Left hindlimb (tissue), 1 donor: Measurements from ENCODE around the gene NEURL2.
"Not testable (repeated sequence)": the region's sequence is repeated elsewhere in the genome, so short reads cannot be mapped to it uniquely, and the experiment has no call there.

Source experiments
- DNase-seq: peaks from one replicate; pipeline ENCODE4 v3.0.0-alpha.2; 2018

NEURL2 gene

DNA sequence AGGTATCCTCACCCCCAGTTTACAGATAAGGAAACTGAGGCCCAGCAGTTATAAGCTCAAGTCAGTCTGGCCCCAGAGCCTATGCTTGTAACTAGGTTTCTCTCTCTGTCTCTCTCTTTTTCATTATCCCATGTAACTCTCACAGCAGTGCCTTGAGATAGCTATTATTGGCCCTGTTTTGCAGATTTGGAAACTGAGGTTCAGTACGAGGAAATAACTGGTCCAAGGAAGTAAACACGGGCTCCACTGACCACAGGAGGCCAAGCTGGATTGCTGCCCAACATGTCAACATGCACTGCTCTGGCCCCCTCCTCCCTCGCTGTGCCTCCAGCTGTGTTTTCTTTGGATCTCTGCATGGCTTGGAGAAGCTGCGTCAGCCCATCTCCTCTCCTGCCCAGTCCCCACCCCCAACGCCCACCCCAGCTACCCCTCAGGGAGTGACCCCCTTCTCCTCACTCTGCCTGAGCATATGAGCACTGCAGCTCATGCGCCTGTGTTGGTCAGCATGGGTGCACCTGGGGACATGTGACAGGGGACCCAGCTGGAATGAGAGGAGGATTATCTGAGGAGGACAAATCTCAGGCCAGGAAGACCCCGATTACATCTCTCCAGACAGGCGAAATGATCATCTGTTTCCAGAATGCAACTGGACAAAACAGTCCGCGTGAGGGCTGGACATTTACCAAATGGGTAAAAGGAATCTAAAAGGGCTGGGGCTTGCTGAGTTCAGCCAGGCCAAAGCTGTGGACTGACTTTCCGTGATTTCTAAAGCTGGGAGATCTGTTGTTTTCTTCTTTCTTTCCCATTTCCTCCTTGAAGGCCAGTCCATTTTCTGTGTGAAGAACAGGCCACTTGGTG is 28.8 kb upstream of the NEURL2 start:
- DNase-seq, result peak; percentile 75

DNA sequence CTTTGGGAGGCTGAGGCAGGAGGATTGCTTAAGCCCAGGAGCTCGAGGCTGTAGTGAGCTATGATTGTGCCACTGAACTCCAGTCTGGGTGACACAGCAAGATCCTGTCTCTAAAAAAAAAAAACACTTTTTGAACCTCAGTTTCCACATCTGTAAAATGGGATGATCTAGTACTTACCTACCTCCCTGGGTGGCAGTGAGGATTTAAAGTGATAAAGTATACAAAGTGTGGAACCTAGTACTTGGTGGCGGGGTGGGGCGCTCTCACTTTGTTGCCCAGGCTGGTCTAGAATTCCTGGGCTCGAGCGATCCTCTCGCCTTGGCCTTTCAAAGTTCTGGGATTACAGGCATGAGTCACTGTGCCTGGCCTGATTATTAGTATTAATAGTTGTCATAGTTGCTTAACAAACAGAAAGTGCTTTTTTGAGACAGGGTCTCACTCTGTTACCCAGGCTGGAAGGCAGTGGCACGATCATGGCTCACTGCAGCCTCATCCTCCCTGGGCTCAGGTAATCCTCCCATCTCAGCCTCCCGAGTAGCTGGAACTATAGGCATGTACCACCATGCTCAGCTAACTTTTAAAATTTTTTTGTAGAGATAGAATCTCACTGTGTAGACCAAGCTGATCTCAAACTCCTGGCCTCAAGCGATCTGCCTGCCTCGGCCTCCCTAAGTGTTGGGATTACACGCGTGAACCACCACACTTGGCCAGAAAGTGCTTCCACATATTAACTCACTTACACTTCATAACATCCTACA is 27.9 kb upstream of the NEURL2 start:
- no peak for DNase-seq

DNA sequence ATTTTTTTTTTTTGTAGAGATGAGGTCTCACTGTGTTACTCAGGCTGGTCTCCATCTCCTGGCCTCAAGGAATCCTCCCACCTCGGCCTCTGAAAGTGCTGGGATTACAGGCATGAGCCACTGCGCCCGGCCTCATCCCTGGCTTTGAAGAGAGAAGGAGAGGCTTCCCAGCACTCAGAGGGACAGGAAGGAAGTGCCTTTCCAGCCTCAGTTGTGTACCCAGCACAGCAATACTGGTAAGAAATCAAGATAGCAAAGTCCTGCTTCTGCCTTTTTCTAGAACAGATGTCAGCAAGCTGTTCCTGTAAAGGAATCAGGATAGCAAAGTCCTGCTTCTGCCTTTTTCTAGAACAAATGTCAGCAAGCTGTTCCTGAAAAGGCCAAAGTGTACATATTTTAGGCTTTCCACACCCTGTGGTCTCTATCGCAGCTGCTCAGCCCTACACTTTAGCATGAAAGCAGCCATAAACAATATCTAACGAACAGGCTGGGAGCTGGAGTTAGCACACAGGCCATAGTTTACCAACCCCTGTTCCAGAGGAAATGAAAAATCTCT is 27.3 kb upstream of the NEURL2 start:
- DNase-seq, result no peak

DNA sequence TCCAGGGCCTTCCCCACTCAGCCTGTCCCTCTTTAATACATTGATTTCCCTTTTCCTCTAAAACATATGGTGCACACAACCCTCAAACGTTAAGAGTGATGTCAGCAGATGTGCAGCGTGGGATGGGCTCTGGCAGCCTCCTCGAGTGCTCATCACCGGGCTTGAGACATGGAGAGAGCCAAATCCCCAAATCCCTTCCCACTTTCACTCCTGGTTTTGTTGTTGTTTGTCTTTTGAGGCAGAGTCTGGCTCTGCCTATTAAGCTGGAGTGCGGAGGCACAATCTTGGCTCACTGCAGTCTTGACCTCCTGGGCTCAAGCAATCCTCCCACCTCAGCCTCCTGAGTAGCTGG is 26.8 kb upstream of the NEURL2 start:
- DNase-seq, result peak; percentile 76

DNA sequence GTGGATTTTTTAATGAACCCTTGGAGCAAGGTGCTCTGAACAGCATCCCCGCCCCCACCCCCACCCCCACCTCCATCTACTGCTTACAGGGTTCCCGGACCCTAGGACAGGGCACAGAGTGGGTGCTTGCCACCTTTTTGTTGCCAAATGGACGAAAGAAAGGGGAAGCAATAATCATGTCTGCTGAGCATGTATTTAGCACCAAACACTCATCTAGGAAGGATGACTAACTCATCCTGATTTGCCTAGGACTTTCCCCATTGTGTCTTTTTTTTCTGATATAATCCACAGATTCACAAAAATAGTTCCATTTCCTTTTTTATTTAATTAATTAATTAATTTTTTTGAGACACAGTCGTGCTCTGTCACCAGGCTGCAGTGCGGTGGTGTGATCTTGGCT is 22.1 kb upstream of the NEURL2 start:
- no peak for DNase-seq

DNA sequence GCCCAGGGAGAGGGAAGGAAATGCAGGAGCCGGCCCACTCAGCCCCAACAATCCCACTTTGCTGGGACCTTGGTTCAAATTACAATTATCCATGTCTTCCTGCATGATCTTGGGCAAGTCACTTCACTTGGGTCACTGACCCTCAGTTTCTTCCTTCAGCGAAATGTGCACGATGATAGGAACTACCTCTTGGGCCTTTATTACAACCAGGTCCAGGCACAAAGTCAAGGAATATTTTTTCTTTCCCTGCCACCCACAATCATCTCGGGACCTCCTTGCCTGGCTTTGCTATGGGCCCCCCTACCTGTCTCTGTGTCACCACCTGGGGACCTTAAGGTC is 21.3 kb upstream of the NEURL2 start:
- DNase-seq, result no peak

DNA sequence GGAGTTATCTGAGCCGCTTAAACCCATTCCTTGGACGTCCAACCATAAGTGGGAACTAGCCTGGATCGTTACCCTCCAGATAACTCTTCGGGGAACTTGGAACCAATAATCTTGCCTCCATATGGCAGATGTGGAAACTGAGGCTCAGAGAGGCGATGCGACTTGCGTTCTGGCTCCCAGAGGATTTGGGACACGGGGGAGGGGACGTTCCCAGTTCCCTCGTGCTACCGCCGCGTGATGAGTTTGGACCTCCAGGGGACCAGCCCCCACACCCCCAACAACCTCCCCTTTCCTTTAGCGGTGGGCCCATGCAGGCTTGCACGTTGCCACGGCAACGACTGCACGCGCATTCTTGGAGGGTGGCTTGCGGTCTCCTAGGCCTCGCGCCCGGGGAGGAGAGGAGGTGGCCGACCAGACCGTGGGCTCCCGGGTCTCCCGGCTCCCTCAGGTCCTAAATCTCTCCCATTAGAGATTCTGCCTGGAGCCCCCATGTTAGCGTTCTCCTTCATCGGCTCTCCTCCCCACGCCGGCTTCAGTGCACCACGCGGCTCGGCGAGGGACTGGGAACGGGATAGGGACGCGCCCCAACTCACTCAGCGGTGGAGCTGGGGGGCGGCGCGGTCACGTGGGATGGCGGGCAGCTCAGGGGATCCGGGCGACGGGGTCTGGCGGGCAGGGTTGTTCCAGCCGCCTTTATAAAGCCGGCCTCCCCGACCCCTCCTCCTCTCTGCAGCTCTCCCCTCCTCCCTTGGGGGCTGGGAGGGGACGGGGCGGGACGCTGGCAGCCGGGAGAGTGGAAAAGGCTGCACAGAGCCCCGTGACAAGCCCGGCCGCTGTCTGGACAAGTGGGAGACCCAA is 20.7 kb upstream of the NEURL2 start, which contains the start of gene PLTP:
TSS of gene PLTP (minus strand) at position 670 of the 858 bp plus-strand sequence. CDS start 703 bp downstream, outside the sequence.
- peak; percentile 84 for DNase-seq

DNA sequence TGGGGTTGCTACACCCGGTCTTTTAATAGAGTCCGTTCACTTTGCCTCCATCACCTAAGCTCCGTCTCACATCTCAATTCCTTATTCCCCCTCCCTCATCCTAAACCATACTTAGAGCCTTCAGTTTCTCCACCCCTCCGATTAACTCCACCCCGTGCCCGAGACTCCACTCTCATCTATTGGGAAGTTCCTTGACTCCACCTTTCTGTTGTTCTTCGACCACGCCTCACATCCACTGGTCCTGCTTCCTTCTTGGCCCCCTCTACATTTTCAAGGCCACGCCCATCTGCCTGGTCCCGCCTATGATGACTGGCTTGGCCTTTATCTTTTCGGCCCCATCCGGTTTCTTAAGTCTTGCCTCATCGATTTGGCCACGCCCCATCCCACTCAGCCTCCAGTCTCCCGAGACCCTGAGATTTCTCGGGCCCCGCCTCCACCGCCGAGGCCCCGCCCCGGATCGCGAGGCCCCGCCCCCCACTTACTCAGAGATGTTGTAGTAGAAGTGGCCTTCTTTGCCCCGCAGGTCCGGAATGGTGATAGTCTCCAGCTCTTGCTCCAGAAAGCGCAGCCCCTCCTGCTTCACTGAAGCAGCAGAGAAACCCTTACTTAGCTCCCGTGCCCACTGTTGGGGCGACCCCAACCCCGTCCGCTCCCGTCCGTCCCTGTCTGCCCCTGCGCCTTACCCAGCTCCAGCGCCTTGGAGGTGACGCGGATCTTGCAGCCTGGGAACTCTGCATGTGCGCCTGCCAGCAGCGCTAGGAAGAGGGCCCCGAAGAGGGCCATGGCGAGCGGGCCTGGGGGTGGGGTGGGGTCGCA is 19.9 kb upstream of the NEURL2 start:
- DNase-seq, result peak; percentile 94

DNA sequence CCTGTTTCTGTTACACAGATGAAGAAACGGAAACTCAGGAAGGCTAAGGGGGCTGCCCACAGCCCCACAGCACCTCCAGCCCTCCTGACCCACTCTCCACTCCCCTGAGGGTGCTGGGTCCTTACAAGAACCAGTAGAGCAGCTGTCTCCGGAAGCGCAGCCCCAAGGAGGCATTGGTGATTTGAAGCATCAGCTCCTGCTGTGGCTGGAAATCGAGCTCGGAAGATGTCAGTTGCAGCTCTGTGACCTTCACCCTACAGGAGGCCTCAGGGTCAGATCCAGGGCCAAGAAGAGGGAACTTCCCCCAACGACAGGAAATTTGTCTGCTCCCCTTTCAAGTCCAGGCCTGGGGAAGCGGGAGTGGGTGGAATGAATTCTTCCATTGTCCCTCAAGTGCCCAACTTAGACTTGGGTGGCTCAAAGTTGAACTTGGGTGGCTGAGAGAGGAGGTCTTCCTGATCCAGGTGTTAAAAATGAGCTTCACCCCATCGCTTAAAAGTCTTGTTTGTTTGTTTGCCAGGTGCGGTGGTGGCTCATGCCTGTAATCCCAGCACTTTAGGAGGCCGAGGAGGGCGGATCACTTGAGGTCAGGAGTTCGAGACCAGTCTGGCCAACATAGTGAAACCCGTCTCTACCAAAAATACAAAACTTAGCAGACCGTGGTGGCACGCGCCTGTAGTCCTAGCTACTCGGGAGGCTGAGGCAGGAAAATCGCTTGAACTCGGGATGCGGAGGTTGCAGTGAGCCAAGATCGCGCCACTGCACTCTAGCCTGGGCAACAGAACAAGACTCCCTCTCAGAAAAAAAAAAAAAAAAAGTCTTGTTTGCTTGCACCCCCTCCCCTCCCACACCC is 19.0 kb upstream of the NEURL2 start:
- no peak for DNase-seq

DNA sequence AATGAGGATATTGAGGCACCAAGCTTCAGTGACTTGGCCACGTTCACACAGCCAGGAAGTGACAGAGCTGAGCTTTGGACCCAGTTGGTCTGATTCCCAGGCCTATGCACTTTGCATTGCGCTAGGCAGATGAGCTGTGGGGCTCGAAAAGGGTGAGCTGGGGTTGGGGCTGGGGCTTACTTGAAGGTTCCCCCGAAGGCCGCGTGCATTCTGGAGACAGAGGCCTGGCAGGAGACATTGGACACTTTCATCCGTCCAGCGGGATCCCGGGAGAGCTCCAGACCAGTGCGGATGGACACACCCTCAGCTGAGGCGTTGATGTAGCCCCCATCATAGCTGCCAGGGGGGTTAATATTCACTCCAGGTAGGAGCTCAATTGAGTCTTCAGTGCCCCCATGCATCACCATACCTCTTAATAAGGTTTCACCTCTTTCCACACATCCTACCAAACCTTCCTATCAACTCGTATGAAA is 18.4 kb upstream of the NEURL2 start:
- no peak for DNase-seq

DNA sequence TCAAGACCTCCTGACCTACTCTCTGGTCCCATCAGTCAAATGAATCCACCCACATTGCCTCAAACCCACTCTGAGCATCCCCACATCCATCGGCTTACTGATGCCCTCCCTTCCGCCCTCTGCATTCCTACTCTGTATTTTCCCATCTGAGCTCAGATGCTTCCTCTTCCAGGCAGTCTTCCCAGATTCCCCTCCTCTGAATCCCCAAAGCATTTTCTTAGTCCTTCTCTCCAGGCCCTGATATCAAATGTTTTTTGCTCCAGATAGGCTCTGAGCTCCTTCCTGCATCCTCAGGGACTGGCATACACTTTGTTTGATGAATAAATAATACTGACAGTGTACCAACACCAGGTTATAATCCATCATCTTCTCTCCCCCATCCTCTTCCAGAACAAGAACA is 17.1 kb upstream of the NEURL2 start:
- no peak for DNase-seq

DNA sequence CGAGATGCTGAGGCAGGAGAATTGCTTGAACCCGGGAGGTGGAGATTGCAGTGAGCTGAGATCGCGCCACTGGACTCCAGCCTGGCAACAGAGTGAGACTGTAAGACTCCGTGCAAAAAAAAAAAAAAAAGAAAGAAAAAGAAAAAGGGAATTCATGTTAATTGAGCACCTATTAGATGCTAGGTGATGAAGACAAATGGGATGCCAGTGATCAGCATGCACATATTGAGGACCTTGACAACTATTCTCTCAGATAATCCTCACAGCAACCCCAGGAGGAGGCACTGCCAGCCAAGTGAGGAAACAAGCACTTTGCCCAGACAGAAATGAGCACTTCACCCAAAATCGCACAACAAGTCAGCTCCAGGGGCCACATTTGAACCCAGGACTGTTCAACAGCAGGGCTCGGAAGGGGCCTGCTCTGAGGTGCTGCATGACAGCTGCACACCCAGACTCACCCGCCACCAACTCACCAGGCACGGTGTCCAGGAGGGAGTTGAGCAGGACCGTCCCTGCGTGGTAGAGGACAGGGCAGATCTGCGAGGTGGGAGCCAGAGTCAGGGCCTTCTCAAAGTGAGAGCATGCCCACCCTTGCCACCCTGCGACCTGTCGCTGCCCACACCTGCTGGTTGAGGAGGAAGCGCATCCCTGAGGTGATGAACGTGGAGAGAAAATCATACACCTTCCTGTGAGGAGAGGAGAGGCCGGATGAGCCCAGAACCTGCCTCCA is 16.4 kb upstream of the NEURL2 start:
- no peak for DNase-seq

DNA sequence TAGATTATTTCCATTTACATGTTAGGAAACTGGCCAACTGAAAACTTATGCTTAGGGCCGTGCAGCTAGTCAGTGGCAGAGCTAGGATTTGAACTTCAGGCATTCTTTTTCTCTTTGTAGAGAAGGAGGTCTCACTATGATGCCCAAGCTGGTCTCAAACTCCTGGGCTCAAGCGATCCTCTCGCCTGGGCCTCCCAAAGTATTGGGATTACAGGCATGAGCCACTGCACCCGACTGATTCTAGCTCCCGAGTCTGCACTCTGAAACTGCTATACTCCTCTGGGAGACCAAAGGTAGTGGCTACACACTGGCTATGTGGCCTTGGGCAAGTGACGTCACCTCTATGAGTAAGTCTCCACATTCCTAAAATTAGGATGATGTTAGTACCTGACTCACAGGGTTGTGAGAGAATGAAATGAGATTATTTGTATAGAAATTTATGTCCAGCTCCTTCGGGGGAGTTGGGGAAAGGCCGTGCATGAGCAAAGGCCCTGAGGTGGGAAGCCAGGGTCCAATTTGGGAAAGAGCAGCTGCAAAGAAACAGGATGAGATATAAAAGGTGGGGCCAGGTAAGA is 14.6 kb upstream of the NEURL2 start:
- DNase-seq, result no peak

DNA sequence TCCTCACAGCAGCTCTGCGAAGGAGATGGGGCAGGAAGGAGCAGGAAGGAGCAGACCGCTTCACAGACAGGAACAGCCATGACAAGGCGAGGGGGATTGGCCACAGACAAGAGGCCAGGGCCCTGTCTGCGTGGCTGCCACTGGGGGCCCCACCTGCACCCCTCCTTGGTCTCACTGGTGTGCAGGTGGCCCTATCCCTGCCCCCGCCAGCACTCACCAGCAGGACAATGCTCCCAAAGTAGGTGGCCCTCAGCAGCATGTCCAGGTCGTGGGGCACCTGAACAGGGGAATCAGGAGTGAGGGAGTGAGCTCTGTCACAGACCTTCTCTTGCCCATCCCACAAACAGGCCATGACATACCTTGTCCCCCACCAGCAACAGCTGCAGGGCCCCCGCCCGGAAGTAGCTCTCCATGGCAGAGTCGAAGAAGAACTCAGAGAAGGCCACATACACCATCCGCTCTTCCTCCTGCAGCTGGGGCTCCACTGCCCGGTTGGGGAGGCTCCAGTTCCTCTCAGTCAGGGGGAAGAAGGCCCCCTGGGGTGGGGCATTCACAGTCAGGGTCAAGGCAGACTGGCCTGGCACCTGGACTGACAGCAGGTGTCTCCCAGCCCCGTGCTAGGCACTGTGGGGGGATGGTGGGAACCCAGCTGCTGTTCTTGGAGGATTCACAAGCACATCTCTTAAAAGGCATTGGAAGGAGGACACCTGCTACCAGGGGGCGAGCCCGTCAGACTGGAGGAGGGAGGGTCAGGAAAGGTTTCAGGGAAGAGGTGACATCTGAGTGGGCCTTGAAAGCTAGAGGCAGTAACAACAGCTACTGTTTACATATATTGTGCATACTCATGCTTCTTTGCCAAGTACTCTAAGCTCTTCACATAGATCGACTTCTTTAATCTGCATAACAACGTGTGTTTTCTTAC is 13.8 kb upstream of the NEURL2 start:
- no peak for DNase-seq

DNA sequence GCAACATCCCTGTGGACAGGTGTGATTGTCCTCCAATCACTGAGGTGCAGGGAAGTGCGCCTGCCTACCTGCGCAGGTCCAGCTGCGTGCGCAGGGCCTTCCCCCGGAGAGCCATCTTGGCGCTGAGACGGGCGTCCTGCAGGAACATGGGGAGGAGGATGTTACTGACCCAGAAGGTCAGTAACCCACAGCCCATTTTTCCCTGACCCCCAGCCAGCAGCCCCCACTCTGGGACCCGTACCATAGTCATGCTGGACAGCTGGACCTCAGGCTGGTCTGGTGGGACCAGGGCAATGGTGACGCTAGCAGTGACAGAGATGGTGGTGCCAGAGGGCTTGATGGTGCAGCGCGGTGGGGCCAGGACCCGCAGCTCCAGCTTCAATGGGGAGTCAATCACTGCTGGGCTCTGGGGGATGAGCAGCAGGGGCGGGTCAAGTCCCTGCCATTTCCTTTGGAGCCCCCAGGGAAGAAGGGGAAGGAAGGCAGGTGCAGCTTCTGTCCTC is 11.2 kb upstream of the NEURL2 start:
- no peak for DNase-seq

DNA sequence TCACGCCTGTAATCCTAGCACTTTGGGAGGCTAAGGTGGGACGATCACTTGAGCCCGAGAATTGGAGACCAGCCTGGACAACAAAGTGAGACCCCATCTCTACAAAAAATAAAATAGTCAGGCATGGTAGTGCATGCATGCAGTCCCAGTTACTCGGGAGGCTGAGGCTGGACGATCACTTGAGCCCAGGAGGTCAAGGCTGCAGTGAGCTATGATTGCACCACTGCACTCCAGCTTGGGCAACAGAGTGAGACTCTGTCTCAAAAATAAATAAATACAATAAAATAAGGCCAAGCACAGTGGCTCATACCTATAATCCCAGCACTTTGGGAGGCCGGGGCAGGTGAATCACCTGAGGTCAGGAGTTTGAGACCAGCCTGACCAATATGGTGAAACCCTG is 10.3 kb upstream of the NEURL2 start:
- DNase-seq, result not testable (repeated sequence)

DNA sequence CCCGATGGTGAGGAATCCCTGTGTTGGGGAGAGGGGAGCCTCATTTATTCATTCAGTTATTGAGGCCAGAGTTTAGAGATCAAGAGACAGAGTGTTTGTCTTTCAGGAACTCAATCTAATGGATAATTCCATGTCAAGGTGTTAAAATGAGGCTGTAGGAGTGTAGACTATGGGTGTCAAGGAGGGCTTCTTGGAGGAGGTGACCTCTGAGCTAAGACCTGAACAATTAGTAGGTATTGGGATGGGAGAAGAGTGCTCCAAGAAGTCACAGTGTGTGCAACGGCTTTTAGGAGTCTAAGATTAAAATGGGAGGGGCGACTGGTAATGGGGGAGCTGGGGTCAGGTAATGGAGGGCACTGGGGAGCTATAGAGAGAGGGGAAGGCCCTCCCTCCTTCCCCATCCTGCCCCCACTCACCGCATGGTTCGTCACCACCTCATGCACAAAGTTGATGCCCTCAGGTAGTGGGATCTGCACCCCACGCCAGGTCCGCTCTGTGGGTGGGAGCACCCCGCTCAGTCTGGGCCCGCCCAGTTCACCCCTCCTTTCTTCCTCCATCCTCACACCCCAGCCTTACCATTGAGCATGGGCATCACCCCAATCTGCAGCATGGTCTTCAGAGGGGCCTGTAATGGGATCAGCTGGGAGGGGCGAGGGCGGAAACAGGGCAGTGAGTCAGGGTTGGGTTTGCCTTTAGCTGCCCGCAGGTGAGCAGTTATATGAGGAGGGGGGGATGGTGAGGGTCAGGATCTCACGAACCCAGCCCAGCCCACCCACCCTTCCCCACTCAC is 8.2 kb upstream of the NEURL2 start:
- no peak for DNase-seq

DNA sequence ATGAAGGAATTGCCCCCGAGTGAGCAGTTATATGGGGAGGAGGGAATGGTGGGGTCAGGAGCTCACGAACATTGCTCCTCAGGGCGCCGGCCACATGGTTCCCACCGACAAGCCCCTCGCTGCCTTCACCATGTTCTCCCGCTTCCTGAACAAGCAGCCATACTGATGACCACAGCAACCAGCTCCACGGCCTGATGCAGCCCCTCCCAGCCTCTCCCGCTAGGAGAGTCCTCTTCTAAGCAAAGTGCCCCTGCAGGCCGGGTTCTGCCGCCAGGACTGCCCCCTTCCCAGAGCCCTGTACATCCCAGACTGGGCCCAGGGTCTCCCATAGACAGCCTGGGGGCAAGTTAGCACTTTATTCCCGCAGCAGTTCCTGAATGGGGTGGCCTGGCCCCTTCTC is 7.3 kb upstream of the NEURL2 start:
- DNase-seq, result no peak
